HG03442 (cell line): ENCODE results near the gene YWHAG.
"Not testable (repeated sequence)": the region's sequence is repeated elsewhere in the genome, so short reads cannot be mapped to it uniquely, and the experiment has no call there.

ENCODE experiments used
- ATAC-seq: cut with Tn5 transposase; IDR thresholded peaks from one replicate; pipeline ENCODE4 v1.9.1; 2021; ENCODE audit warnings: mild to moderate bottlenecking, moderate library complexity; ENCODE audit not compliant: unreplicated experiment

Gene YWHAG

GRCh38 chr7:76381814-76382213 is 23.0 kb upstream of the YWHAG start:
- no peak for ATAC-seq

DNA sequence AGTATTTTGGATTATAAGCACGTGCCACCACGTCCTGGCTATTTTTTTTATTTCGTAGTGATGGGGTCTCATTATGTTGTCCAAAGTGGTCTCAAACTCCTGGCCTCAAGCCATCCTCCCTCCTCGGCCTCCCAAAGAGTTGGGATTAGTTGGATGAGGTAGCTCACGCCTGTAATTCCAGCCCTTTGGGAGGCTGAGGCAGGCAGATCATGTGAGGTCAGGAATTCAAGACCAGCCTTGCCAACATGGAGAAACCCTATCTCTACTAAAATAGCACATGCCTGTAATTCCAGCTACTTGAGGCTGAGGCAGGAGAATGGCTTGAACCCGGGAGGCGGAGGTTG is 21.8 kb upstream of the YWHAG start:
- no peak for ATAC-seq

DNA sequence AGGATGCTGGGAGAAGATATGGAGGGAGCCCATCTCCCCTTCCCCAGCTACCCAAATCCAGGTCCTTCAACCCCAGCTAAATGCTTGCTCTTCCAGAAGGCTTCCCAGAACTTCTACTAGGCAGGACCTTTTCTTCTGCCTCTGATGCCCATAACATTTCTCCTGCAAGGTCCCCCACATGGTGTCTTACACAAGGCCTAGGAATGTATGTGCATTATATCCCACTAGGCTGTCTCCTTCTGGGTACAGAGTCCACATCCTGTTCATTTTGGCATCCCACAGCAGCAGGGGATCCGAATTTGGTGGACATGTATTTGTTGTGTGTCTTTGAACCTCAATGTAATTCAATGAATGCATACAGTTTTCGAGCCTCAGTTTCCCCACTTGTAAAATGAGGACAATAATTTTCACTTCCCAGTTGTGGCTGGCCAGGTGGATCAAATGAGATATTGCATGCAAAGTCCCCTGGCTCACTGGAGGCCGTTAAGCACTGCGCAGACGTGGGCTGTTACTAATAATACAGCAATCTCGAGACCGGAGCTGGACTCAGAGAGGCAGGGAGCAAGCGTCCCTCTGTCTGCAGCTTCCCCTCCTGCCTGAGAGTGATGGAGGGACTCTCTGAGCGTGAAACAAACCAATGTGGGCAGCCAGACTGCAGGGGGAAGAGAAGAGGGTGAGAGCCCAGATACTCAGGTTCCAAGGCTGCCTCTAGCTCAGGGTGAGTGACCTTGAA is 18.6 kb upstream of the YWHAG start:
- ATAC-seq = no peak

- no peak for ATAC-seq
These were observed 16.5 kb upstream of the YWHAG start for GRCh38 chr7:76375251-76375650.

DNA sequence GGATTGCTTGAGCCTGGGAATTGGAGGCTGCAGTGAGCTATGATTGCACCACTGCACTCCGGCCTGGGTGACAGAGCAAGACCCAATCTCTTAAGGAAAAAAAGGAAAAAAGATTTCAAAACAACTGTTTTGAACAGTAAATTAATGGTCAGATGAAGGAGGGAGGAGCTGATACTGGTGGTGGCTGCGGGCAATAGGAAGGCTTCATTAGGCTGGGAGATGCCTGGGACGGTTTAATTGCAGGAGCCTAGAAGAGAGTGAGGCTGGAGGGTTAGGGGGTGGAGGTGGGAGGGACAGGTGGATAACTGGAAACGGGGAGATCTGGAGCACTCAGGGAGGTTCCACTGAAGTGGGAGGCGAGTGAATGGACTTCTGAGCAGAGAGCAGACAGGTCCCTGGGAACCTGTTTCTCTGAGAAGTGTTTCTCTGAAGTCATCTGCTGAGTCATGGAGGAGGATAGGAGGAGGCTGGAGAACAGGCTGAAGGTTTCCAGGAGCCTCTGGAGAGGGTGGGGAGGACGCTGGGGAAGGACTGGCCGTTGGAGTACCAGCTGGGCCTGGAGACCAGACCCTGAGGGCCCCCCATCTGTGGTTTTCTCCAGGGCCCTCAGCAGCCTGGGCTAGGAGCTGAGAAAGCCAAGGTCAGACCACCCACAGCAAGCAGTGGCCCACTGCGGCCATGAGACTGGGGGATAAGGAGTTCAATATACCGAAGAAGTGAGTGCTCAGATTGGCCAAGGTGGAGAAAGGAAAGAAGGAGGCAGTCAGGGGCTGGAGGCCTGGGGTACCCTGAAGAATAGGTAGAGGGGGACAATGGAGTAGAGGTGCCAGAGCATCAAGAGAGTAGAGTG is 14.4 kb upstream of the YWHAG start:
- no peak for ATAC-seq

- ATAC-seq = no peak
These were observed 12.6 kb upstream of the YWHAG start for GRCh38 chr7:76371396-76371795.

DNA sequence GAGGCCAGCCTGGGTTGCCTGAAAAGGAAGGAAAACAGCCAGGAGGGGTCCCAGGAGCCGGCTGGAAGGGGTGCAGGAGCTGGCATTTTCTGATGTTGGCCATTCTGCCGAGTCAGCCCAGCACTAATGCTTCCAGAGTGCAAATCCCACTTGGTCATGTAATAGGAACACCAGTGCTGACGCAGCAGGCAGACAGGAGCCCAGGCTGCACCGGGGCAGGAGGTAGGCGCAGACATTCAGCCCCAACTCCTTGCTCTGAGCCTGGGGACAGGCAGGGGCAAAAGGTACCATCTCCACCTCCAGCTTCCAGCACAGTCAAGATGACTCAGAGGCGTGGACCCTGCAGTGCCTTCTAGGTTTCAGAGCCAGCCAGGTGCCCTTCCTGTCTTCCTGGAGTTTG is 10.2 kb upstream of the YWHAG start:
- ATAC-seq = no peak

DNA sequence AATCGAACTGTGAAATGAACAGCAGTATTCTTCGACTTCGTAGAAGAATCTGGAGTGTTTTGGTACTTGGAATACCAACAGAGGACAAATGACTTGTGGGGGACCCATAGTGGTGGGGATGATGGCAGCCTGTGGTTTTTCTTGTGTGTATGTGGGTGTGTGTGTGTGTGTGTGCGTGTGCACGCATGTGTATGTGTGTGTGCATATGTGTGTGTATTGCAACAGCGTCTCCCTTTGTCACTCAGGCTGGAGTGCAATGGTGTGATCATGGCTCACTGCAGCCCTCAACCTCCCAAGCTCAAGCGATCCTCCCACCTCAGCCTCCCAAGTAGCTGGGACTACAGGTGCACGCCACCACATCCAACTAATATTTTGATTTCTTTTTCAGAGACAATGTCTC is 9.4 kb upstream of the YWHAG start:
- no peak for ATAC-seq

DNA sequence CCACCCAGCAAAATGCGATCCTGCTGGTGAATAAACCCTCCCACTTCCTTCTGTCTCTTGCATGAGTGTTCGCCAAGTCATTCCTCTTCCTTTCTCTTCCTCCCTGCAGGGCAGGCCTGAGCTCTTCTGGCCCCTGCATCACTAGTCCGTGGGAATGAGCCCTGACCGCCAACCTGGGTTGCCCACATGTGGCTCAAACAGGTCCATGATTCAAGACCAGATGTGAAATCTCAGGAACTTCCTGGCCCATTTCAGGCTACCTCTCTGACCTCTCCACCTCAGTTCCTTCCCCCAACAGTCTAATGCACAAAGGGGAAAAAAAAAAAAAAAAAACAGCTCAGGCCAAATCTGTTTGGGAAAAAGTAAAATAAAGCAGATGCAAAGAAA is 5.4 kb upstream of the YWHAG start:
- no peak for ATAC-seq

DNA sequence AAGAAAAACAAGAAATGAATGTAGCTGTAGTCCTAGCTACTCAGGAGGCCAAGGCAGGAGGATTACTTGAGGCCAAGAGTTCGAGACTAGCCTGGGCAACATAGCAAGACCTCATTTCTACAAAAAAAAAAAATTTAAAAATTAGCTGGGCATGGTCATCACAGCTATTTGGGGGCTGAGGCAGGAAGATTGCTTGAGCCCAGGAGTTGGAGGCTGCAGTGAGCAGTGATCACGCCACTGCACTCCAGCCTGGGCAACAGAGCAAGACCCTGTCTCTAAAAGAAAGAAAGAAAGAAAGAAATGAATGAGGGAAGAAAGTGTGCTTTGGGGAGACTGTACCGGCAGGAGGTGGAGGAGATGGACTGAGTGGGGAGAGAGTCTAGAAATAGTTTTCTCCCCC is 5.0 kb upstream of the YWHAG start:
- ATAC-seq = not testable (repeated sequence)

DNA sequence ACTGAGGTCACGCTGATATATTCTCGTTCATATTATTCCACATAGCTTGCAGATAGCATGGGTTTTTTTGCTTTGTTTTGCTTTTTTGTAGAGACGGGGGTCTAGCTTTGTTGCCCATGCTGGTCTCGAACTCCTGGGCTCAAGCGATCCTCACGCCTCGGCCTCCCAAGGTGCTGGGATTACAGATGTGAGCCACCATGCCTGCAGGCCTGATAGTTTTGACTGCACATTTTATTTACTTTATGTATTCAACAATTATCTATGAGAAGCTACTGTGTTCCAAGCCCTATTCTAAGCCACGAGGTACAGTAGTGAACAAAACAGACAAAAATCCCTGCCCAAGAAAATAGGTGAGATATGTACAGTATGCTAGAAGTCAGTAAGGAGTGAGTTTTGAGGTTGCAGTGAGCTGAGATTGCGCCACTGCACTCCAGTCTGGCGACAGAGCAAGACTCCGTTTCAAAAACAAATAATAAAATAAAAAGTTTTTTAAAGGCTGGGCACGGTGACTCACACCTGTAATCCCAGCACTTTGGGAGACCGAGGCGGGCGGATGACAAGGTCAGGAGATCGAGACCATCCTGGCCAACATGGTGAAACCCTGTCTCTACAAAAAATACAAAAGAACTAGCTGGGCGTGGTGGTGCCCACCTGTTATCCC is 1.3 kb upstream of the YWHAG start:
- no peak for ATAC-seq

- ATAC-seq = peak; percentile 90
These were observed 553 bp upstream of the YWHAG start for GRCh38 chr7:76359111-76359977.

GRCh38 chr7:76358011-76358480 is 745 bp downstream of the YWHAG start:
- peak; percentile 20 for ATAC-seq

DNA sequence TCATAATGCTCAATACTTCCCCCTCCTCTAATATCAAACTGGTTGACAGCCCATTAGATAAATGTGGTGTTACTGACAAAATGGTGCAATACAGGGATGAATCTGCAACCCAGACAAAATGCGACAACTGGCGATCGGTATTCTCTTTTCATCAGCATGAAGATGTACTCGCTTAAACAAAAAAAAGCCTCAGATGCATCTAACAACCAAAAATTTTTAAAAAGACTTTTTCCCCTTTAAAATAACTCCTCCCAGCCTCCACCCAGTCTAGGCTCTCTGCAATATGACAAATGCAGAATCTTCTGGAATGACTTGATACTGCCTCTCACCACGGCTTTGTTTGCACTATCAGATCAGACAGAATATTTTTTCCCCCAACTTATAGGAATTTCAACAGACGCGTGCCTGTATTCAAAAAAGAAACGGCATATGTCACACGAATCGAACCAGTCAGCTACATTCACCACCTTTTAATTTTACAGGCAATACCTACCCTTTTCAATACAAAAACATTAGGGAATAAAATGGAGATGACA is 1.2 kb downstream of the YWHAG start:
- no peak for ATAC-seq

DNA sequence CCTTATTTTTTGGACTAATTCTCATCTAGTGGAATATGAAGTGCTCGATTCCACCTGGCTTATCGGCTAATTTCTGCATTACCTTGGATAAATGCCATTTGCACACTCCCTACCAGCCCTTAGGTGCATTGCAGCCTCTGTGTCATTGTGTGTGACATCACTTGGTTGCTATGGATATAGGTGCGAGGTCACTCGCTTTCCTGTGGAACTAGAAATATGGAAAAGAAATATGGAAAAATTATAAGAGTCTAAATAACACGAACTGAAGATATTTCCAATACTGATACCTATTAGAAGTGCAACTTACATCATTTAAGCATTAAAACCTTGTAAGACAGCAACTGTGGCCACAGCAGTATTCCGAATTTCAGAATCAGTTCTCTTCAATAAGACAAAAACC is 2.0 kb downstream of the YWHAG start:
- ATAC-seq = no peak

GRCh38 chr7:76356115-76356514 is 2.7 kb downstream of the YWHAG start:
- ATAC-seq = no peak

GRCh38 chr7:76354981-76355730 is 3.6 kb downstream of the YWHAG start:
- ATAC-seq = no peak

GRCh38 chr7:76354516-76354915 is 4.3 kb downstream of the YWHAG start:
- no peak for ATAC-seq

DNA sequence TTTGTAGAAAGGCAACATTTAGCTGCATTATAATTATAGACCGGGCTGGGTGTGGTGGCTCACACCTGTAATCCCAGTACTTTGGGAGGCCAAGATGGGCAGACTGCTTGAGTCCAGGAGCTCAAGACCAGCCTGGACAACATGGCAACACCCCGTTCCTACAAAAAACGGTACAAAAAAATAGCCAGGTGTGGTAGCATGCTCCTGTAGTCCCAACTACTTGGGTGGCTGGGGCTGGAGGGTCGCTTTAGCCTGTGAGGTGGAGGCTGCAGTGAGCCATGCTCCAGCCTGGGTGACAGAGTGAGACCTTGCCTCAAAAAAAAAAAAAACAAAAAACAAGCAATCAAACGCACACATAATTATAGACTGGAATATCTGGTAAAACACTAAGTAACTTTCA is 5.0 kb downstream of the YWHAG start:
- no peak for ATAC-seq

DNA sequence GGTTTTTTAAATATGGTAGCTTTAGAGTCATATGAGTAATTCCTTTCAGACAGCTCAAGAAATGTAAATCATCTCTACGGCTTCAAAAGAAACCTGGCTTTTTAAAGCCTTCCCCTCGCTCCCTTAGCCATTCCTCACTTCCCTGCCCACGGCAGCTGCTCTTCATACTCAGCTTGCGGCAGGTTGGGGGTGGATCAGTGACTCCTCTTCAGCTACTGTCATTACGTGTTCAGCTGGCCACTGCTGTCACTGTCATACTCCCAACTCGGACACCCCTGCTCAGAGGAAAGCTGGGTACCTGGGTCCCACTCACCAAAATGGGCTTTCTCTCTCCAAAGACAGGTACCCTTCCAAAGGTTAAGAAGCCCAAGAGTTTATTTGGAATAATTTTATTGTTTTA is 6.6 kb downstream of the YWHAG start:
- peak; percentile 57 for ATAC-seq
